Right lobe of liver (tissue), 6 donors: Measurements from ENCODE around the gene AGTRAP. TPM values are rescaled to one million over a fixed set of nuclear protein-coding genes. Genes with fewer than 3 reads are reported as not detected.

Source experiments
- ATAC-seq, 4 donors: fragments of 200-7000 bp; cut with Tn5 transposase; one replicate each; pipeline ENCODE4 v1.9.1; 2020; ENCODE audit warnings: mild to moderate bottlenecking in 4 of 4, moderate library complexity in 4 of 4
- DNase-seq, 3 donors: peaks; one replicate each; pipeline ENCODE4 v3.0.0-alpha.2; 2020
- H3K27ac ChIP-seq, 3 donors: fragments of 200-600 bp; one replicate each; pipeline ENCODE4 v1.8.0; 2022
- H3K27me3 ChIP-seq, 2 donors: fragments of 200-600 bp; one replicate each; pipeline ENCODE4 v1.8.0; 2022
- H3K36me3 ChIP-seq, 4 donors: fragments of 200-600 bp; sonication (generic) in 1 of 4; one replicate each; pipeline versions ENCODE4 v1.5.1 to v1.8.0; 2017 to 2022; ENCODE audit warnings: control low read depth in 1 of 4
- H3K4me1 ChIP-seq, 4 donors: fragments of 200-600 bp; sonication (generic) in 1 of 4; one replicate each; pipeline versions ENCODE4 v1.5.1 to v1.8.0; 2017 to 2022; ENCODE audit warnings: control low read depth in 1 of 4
- H3K4me3 ChIP-seq, 3 donors: fragments of 200-600 bp; one replicate each; pipeline ENCODE4 v1.8.0; 2022
- H3K9me3 ChIP-seq, 4 donors: fragments of 200-600 bp; sonication (generic) in 1 of 4; one replicate each; pipeline versions ENCODE4 v1.5.1 to v1.8.0; 2017 to 2022; ENCODE audit warnings: control low read depth in 1 of 4
- POLR2A ChIP-seq: fragments of 450-650 bp; IDR thresholded peaks from one replicate; pipeline ENCODE4 v1.6.1; 2017; ENCODE audit warnings: antibody characterized with exemption, mild to moderate bottlenecking
- WGBS: methylation state at CpG from one replicate; pipeline ENCODE4 v1.1.6; 2018; ENCODE audit warnings: low coverage, low lambda C conversion rate; ENCODE audit not compliant: insufficient coverage; ENCODE audit errors: missing lambda C conversion rate; 5-methylcytosine and 5-hydroxymethylcytosine counted together
- intact Hi-C, 2 donors: fragments of 100-400 bp; cut with DNase I; formaldehyde crosslinking; loops; one replicate each; pipeline versions ENCODE4 v1.11.2 to v1.14.1; 2022
- total RNA-seq, 6 experiments: library from RNA; depleted of rRNA in 2 of 6; stranded (reverse); fragments of >200 nt in 2 of 6; fragmentation: NEBNext Ultra II Directional in 3 of 6; extraction: Animal tissue kit (Norgen Biotek cat#: 25700) in 3 of 6; gene quantifications; one replicate each; pipeline versions ENCODE4 v1.1.0 to v1.2.4, GENCODE V29; 2016 to 2023
- TF ChIP-seq, protein P1 (sequence below), 4 donors: fragments of 200-600 bp in 3 of 4; fragments of 450-650 bp in 1 of 4; IDR thresholded peaks; one replicate each; pipeline versions ENCODE4 v1.5.1 to v1.8.0; 2016 to 2022; ENCODE audit warnings: antibody characterized with exemption in 4 of 4, mild to moderate bottlenecking in 2 of 4
- donor health status: DM: no; HTN: yes; CAD: no.
- donor health status: DM: no; HTN: no; CAD: no.
- donor health status: DM: no; HTN: no; CAD: no.
- donor health status: DM: no; HTN: yes; CAD: no.
- donor health status: DM: no; HTN: yes; CAD: no.

AGTRAP gene
- total RNA-seq, 6 experiments from 2014 or later, result 6.4 to 20.5 (median 11.4) TPM

DNA sequence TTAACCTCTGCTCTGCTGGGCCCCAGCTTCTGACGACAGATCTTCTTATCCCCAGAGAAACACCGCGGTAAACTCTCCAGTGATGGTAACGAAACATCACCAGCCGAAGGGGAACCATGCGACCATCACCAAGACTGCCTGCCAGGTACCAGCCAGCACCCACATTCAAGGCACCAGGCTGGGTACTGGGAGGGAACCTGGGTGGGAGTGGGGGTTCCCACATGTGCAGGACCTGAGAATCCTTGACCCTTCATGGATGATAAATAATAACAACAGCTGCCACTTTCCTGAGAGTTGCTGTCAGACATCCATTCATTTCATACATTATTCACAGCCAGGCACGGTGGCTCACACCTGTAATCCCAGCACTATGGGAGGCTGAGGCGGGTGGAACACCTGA lies 23.7 kb upstream of the AGTRAP start:
- no peaks in the 10 kb centered on the region for H3K27me3 ChIP-seq
- 40% methylated on average over 3 of the region's 8 CpGs for WGBS
- no peak overlapping the region for H3K27ac ChIP-seq
- DNase-seq (no peak), ATAC-seq (no peak)
- intact Hi-C loops, result loop anchor here in 1 of 2 donors (5.0 kb wide), 1 partner anchor 60 kb away; the partner anchor contains the start of genes FBXO2 and FBXO44
- no peaks in the 10 kb centered on the region for H3K9me3 ChIP-seq
- no peaks in the 10 kb centered on the region for H3K4me1 ChIP-seq
- no peak overlapping the region for H3K4me3 ChIP-seq
- no peaks in the 10 kb centered on the region for H3K36me3 ChIP-seq
- no peak for TF ChIP-seq POLR2A
- TF ChIP-seq, protein P1, sequence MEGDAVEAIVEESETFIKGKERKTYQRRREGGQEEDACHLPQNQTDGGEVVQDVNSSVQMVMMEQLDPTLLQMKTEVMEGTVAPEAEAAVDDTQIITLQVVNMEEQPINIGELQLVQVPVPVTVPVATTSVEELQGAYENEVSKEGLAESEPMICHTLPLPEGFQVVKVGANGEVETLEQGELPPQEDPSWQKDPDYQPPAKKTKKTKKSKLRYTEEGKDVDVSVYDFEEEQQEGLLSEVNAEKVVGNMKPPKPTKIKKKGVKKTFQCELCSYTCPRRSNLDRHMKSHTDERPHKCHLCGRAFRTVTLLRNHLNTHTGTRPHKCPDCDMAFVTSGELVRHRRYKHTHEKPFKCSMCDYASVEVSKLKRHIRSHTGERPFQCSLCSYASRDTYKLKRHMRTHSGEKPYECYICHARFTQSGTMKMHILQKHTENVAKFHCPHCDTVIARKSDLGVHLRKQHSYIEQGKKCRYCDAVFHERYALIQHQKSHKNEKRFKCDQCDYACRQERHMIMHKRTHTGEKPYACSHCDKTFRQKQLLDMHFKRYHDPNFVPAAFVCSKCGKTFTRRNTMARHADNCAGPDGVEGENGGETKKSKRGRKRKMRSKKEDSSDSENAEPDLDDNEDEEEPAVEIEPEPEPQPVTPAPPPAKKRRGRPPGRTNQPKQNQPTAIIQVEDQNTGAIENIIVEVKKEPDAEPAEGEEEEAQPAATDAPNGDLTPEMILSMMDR (IDR thresholded peaks at IDR 0.05), result no peak

DNA sequence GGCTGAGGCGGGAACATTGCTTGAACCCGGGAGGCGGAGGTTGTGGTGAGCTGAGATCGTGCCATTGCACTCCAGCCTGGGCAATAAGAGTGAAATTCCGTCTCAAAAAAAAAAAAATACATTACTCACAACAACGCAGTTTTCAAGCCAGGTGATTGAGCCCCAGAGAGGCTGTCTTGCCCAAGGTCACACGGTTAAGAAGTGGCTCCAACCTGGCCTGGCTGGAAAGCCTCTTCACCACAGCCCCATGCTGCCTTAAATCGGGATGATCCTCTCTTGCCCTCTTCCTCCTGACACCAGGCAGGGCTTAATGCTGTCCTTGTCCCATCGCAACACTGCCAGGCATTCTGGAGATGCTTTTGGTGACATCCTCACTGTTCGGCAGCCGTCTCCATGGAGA lies 22.8 kb upstream of the AGTRAP start:
- no peak for TF ChIP-seq POLR2A
- TF ChIP-seq, protein P1 (IDR thresholded peaks at IDR 0.05), result no peak
- no peak for DNase-seq
- Histone ChIP-seq H3K27me3 (no peaks in the 10 kb centered on the region), H3K4me3 (no peak overlapping the region), H3K9me3 (no peaks in the 10 kb centered on the region), H3K4me1 (no peaks in the 10 kb centered on the region), H3K27ac (no peak overlapping the region), H3K36me3 (no peaks in the 10 kb centered on the region)
- intact Hi-C loops, result loop anchor here in 1 of 2 donors (5.0 kb wide), 1 partner anchor 61 kb away; the partner anchor contains the start of genes FBXO2 and FBXO44
- WGBS, result 71% methylated on average over 8 of the region's 11 CpGs
- ATAC-seq, result no peak

DNA sequence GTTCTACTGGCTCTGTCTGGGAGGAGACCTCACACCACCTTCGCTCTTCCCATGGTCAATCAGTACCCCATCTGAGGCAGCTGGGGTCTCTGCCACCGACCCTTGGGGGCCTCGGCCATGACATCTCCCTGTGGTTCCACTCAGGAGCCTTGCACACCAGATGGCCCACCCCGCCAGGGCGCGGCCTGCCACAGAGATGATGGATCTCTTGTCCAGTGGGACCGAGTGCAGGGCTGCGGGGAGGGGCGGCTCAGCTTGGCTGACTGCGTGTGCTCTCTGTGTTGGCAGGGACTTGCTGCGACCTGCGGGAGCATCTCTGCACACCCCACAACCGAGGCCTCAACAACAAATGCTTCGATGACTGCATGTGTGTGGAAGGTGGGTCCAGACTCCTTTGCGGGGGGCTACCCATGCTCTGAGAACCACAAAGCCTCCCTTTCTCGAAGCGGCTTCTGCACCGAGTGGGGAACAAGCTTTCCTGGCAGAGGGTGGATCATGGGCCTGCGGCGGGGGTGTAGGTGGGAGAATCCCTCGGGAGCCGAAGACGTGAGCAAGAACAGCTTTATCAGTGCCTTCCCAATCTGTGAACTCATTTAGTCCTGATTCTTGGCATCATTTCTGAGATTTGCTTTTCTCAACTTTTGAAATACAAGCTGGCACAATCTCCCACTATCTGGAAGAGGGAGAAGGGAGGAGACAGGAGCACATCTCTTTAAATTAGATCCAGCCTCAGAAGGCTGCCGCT lies 20.9 kb upstream of the AGTRAP start:
- H3K27me3 ChIP-seq, result no peaks in the 10 kb centered on the region
- TF ChIP-seq, protein P1 (IDR thresholded peaks at IDR 0.05), result no peak
- no peak for TF ChIP-seq POLR2A
- peaks cover 0 to 4% (median 0%) of the 10 kb centered on the region in 4 donors for H3K4me1 ChIP-seq
- no peak for DNase-seq
- 55% methylated on average over 7 of the region's 24 CpGs for WGBS
- no peaks in the 10 kb centered on the region for H3K36me3 ChIP-seq
- no peak for ATAC-seq
- no peak overlapping the region for H3K4me3 ChIP-seq
- H3K9me3 ChIP-seq, result no peaks in the 10 kb centered on the region
- H3K27ac ChIP-seq, result no peak overlapping the region
- intact Hi-C loops, result loop anchor here in 1 of 2 donors (5.0 kb wide), 1 partner anchor 63 kb away; the partner anchor contains the start of genes FBXO2 and FBXO44

DNA sequence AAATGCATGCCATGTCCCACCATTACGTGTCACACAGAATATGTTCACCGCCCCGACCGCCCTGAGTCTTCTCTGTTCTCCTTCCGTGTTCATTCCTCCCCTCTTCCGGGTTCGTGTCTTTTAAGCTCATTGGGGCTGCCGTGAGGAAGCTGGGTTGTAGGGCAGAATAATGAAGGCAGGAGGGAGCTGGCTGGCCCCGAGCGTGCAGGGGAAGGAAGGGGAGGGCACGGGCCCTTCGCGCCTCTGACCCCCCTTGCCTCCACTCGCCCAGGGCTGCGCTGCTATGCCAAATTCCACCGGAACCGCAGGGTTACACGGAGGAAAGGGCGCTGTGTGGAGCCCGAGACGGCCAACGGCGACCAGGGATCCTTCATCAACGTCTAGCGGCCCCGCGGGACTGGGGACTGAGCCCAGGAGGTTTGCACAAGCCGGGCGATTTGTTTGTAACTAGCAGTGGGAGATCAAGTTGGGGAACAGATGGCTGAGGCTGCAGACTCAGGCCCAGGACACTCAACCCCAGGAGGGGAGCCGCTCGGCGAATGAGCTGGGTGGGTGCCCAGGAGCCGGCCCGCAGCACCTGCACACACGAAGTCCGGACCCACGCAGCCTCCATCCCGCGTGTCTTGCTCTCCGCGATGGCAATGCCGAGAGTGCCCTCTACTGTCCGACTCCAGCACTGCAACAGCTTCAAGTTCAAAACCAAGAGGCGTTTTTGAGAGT lies 16.5 kb upstream of the AGTRAP start:
- H3K27ac ChIP-seq, result peak overlapping the region in 1 of 3 donors; percentile 36
- no peak for TF ChIP-seq POLR2A
- TF ChIP-seq, protein P1 (IDR thresholded peaks at IDR 0.05), result peak; percentile 92 to 96 (median 96)

More for the DNA sequence above, 16.5 kb upstream of the AGTRAP start:
- intact Hi-C loops, result loop anchor here in 1 of 2 donors (5.0 kb wide), 1 partner anchor 67 kb away; the partner anchor contains the start of genes FBXO2 and FBXO44
- DNase-seq (peak; percentile 77 to 84 (median 77)), ATAC-seq (peak; percentile 86 to 96 (median 90))
- H3K36me3 ChIP-seq, result no peaks in the 10 kb centered on the region
- H3K4me1 ChIP-seq, result peaks cover 0 to 4% (median 0%) of the 10 kb centered on the region in 4 donors
- no peaks in the 10 kb centered on the region for H3K27me3 ChIP-seq
- WGBS, result 4% methylated on average over 33 of the region's 44 CpGs
- peak overlapping the region; percentile 26 to 36 (median 27) for H3K4me3 ChIP-seq
- H3K9me3 ChIP-seq, result no peaks in the 10 kb centered on the region
